Heart left ventricle (tissue), 13 donors: ENCODE measurements around the gene TMTC2.

Experiments used
- CTCF ChIP-seq, 12 donors: fragments of 200-600 bp; sonication (generic) in 4 of 12; IDR thresholded peaks; one replicate each; pipeline versions ENCODE4 v1.5.0 to v1.8.0; 2018 to 2022; ENCODE audit warnings: antibody characterized with exemption in 12 of 12, mild to moderate bottlenecking in 5 of 12
- POLR2A ChIP-seq, 2 donors: fragments of 450-650 bp; IDR thresholded peaks; one replicate each; pipeline ENCODE4 v1.6.1; 2017; ENCODE audit warnings: antibody characterized with exemption in 2 of 2, mild to moderate bottlenecking in 2 of 2, moderate library complexity in 2 of 2
- donor health status: ischemic (EF 13 %, LVEDD 7.1; RV severe dilation, severe dysfunction).
- donor health status: DM: no; HTN: yes; CAD: no.
- donor health status: DM: no; HTN: no; CAD: no.
- donor health status: ischemic (EF 25% LVEDD 6.9; RV normal size, moderate dysfunction).
- donor health status: ischemic (EF 25% LVEDD 5.7; RV mildly dilated, moderate dysfunction).
- donor health status: ischemic (EF 35%, LVEDD 5.7; RV mildly dilated, moderate dysfunction).
- donor health status: nonischemic (EF 11% LVEDD 7.7; RV severe dilation, severe dysfunction).
- donor health status: DM: yes; HTN: yes; CAD: no.
- donor health status: PGD.
- donor health status: ischemic (EF 29% LVEDD 5.4; RV normal size, mild dysfunction).
- donor health status: nonischemic (EF 23%, LVEDD 6.1; RV moderate dilation, normal function).

- TF ChIP-seq CTCF (IDR thresholded peaks at IDR 0.05) (no peak), POLR2A (IDR thresholded peaks at IDR 0.05) (no peak)
Observed at GRCh38 chr12:82955043-82955442, 268.3 kb downstream of the TMTC2 start.
